NCI-H2081 (cell line): Measurements from ENCODE around the gene ASB15.

ENCODE experiments used
- DNase-seq, 2 experiments: peaks; one replicate each; lab custom pipeline; 2025; lab: John Stamatoyannopoulos, UW

The ASB15 gene

DNA sequence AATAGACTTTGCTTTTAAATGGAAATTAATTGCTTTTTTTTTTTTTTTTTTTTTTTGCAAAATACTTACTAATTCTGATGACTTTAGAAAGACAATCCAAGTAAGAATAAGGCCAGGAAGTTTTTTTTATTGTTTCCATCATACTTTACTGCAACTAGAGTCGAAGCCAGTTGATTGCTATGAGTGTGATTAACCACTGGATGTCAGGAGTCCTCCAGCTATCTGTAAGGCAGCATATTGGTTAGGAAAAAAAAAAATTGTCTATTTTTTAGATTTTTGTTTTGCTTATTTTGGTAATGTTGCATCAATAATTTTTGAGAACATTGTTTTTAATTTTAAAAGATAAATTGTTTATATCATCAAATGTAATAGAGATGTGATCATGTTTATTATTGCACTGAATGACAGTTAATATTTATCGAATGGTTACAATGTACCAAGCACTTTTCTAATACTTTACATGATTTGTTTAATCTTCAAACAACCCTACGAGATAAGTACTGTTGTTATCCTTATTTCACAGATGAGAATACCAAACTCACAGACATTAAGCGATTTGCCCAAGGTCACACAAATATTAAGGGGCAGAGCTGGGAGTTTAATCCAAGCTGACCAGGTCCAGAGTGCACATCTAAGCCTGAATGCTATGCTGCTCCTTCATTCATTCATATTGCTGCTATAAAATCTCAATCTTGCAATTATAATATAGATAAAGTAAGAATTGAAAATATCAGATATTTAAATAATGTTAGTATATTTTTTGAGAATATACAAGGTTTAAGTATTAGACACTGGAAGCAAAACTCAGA is 34.1 kb downstream of the ASB15 start:
- DNase-seq = peak in 1 of 2 experiments; percentile 48

DNA sequence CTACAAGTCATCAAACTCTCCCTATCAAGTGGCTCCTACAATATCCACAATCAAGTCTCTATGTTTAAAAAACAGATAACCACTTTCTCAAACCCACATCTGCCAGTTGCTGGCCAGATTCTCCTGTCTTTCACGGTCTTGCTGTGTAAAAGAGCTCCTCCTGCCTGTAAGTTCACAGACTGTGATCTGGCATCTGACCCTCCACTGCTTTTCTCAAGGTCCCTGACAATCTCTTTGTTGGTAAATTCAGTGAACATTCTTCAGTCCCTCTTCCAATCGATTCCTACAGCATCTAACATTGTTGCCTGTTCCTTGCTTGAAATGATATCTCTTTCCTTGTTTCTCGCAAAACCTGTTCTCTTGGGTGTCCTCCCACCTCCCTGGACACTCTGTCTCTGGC is 35.6 kb downstream of the ASB15 start:
- no peak for DNase-seq

DNA sequence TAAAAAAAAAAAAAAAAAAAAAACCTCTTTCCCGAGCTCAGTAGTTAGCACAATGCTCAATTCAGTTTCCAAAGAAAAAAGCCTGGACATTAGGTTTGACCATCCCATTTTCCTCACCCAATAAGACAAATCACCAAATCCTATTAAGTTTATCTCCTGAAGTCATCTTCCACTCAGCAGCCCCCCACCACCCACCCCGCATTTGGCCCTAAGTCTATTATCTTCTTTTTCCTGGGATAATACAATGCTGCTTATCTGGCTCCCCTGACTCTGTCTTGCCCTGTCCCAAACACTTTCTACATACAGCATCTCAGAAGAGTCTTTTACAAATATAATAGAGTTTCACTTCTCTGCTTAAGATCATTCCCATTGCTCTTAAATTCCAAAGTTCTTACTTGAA is 36.3 kb downstream of the ASB15 start:
- no peak for DNase-seq

DNA sequence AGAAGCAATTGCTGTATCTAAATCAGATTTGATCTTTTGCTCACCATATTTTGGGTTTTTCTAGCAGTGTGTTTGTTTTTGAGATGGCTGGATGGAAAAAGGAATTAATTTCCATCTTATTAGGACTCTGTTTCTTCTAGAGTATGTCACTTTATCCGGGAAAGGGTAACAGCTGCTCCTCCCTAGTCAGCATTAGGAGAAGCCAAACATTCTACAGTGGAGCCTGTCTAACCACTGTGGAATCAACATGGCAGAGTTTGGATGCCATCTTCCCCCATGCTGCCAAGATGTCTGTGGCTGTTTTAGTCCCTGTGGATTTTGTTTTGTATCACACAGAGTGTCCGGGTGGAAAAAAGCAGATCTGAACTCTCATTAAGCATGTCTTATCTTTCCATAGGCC is 38.0 kb downstream of the ASB15 start:
- DNase-seq = no peak

DNA sequence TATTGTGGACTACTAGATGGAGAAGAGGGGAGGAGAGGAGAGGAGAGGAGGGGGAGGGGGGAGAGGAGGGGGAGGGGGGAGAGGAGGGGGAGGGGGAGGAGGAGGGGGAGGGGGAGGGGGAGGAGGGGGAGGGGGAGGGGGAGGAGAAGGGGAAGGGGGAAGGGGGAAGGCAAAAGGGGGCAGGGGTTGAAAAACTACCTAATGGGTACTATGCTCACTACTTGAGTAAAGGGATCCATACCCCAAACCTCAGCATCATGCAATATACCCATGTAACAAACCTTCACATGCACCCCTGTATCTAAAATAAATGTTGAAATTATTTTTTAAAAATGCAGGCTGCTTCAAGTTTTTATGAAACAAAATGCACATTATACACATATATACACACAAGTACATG is 39.0 kb downstream of the ASB15 start:
- no peak for DNase-seq

DNA sequence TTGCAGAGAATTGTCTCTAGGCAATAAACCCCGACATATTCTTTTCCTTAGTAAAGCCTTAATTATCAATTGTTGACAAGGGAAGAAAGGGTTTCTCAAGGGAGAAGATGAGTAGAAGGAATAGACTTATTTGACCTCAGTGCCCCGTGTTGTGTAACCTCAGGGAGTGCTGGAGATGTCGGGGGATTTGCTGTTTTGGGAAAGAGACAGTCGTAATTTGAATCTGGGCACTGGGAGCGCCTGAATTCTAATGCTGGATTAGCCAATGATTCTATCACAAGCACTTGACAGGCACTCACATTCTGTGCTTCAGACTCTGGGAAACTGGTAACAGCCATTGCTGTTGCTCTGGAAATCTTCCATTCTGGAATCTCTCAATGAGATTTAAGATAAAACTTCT is 40.3 kb downstream of the ASB15 start:
- DNase-seq = no peak

DNA sequence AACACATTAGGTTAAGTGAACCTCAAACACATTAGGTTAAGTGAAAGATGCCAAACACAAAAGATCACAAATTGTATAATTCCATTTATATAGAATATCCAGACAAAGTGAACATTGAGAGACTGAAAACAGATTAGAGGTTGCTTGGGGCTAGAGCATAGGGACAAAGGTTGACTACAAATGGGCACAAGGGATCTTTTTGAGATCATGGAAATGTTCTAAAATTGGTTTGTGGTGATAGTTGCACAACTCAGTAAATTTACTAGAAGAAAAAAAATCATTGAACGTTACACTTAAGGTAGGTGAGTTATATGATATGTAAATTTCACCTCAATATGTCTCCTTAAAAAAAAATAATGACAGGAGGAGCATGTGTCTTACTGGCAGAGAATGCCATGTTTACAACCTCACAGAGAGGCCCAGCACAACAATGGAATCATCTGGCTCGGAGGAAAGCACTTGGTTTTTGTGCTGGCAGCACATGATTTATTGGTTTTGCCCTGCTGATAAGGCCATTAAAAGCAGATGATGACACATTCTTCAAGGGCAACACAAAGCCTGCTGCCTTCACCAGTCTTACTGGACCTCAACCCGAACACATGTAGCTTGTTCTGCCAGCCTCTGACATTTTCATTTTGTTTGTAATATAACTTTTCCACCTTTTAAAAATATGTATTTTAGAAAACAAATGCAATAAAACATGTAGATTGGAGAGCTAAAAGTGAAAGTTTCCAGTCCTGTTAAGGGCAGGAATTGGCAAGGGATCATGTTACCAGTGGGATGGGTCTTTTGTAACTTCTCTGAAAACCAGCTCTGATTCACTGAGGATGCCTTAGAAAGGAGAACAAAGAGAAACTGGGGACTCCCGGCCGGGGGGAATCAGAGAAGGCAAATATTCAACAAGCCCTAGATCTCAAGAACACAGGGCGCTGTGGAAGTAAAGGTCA is 42.1 kb downstream of the ASB15 start:
- DNase-seq = peak; percentile 12 to 70

DNA sequence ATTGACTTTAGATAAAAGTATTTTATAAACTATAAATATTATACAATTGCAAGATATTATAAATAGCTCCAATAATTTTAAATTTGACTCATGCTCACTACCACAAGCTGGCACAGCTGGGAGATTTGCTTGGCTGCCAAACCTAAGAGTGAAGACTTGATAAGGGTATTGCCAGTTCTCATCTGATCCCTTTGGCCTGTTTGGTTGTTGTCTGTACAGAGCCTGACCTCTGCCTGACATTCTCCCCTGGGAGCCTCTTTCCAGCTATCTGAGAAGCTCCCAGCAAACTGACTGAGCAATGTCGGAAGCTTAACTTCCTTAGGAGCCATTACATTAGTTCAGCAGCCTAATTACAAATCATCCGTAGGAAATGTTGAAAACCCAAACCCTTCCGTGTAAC is 43.9 kb downstream of the ASB15 start:
- DNase-seq = no peak

DNA sequence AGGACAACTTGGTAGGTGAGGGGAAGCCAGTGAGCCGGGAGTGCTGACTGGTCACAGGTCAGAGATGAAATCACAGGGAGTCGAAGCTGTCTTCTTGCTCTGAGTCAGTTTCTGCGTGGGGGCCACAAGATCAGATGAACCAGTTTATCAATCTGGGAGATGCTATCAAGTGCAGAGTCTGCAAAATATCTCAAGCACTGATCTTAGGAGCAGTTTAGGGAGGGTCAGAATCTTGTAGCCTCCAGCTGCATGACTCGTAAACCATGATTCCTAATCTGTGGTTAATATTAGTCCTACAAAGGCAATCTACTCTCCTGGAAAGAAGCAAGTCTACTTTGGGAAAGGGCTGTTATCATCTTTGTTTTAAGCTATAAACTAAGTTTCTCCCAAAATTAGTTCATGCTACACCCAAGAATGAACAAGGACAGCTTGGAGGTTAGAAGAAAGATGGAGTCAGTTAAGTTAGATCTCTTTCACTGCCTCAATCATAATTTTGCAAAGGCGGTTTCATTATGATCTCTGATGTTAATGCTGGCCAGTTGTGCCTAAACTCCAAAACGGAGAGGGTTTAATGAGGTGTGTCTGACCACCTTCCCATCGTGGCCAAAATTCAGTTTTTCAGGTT is 45.6 kb downstream of the ASB15 start:
- DNase-seq = no peak

DNA sequence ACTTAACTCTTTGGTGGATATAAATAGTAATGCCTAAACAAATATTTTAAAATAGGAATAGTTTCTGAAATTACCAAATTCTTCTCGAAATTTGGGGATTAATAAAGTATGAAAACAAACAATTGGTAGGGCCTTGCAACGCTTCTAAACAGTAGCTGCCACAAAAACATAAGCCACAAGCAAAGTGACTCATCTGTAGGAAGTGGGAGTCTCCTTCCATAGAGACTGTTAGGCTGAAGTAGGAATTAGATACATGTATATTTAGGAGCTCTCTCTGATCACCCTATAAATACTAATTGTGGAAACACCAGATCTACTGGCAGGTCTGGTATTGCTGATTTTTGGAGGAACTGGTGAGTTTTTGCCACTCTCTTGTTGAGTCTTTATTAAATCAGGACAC is 48.3 kb downstream of the ASB15 start:
- DNase-seq = no peak

DNA sequence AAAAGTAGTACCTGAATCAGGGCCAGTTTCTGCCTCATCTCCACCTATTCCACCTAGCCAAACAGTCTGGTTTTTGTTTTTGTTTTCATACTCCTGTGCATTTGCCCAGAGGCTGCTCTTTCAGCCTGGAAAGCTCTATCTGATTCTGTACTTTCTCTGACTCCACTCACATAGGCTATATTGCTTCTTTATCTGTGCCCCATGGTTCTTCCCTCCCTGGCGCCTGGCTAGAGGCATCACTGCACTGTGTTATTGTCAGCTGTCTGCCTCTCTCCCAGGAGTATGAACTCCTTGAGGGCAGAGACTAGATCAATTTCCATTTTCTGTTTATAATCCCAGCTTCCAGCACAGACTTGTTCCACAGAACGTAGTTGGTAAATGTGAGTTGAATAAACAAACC is 49.0 kb downstream of the ASB15 start:
- no peak for DNase-seq

DNA sequence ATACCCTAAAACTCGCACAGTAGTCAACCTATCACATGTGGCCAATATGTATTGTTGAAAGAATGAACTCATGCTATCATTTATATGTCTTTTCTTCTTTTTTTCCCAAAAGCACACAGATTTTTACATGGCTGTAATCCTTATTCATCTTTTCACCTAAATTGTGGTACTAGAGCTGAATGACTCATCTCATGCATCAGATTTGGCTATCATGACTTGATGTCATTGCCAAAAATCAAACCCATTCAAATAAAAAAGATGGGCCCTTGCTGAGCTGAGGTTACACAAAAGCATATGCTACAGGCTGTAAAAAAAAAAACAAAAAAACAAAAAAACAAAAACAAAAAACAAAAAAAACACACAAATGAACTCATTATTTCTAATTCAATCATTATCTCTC is 50.8 kb downstream of the ASB15 start:
- DNase-seq = no peak

DNA sequence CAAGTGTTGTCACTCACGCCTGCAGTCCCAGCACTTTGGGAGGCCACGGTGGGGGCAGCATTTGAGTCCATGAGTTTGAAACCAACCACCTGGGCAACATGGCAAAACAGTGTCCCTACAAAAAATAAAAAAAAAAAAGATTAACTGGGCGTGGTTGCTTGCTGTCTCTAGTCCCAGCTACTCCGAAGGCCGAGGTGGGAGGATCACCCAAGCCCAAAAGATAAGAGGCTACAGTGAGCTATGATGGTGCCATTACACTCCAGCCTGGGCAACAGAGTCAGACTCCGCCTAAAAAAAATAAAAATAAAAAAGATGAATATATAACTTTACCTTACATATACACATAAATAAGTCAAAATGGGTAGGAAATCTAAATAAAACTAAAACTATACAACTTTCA is 51.5 kb downstream of the ASB15 start:
- DNase-seq = no peak

DNA sequence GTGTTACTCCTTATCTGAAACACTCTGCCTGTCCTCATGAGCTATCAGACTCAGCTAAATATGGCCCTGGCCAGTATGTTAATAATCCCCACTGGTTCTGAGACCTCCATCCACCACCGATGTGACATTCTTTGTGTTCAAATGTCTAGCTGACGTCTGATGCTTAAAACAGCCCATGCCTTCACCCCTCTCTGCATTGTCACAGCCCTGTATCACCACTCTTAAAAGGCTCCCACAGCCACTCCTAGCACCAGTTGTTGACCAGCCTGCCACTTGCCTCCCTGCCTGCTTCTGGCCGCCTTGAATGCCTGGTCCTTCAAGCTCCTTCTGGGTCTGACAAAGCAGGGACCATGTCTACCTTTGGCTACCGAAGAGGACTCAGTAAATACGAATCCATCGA is 54.0 kb downstream of the ASB15 start, which contains the start of gene LMOD2:
Gene LMOD2, plus strand, starts transcription at position 253 of the 400 bp plus-strand sequence. Its CDS starts 98 bp downstream, at position 351.
- no peak for DNase-seq

DNA sequence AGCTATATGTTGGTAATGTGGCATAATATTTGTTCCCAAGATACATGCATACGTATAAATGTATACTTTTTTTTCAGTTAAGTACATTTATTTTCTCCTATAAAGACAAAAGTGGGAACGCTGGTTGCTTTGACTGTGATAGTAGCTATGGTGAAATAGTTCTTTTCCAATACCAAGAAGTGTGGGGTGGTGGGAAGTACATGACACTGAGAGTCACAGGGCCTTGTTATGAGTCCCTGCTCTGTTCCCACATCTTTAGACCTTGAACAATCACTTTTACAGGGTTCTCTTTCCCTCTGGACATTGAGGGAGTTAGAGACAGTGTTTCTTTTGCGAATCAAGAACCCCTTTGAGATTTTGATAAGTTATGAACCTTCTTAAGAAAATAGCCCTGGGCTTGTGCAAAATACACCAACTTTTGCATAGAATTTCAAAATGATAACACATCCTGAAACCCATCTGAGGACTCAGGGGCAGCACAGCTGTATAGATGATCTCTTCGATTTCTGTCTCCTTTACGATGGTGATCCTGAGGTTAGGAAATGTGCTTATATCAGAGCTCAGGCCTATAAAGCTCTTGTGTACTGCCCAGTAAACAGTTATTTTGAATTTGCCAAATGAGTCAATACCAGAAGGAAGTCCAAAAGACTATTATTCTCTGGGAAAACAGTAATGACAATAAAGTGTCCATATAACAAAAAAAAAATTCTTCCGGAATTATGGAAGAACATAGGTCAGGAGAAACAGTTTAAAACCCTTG is 55.1 kb downstream of the ASB15 start:
- DNase-seq = no peak

DNA sequence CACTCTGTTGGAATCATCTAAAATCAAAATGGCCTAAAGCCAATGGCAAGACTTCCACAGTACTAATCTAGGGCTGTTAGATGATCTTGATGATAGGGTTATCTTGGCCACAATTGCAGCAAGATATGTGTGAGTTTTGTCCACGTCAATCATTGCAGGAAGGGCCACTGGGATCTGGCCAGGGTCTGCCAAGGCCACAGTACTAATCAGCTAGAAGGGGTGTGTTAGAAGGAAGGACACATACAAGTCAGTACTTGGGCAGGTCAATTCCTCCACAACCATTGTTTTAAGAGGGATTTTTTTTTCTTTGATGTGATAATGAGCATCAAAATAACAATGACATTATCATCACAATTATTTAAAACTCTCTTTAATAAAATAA is 55.7 kb downstream of the ASB15 start:
- no peak for DNase-seq

DNA sequence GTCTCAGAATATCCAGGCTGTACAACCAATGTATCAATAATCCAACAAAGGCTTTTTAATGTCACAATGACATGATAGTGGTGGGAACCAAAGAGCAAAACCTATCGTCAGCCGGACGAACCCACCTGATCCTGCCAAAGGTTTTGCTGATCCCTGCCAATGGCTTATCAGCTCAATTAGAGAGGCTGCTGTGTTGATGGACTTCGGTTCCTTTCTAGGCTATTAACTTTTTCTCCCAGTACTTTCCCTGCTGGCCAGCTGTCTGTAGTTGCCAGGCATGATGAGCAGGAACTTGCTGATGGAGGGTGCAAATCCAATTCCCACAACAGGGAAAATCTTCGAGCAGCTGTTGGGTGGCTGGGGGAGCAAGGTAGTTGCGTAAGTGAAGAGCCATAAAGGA is 56.4 kb downstream of the ASB15 start:
- DNase-seq = no peak

DNA sequence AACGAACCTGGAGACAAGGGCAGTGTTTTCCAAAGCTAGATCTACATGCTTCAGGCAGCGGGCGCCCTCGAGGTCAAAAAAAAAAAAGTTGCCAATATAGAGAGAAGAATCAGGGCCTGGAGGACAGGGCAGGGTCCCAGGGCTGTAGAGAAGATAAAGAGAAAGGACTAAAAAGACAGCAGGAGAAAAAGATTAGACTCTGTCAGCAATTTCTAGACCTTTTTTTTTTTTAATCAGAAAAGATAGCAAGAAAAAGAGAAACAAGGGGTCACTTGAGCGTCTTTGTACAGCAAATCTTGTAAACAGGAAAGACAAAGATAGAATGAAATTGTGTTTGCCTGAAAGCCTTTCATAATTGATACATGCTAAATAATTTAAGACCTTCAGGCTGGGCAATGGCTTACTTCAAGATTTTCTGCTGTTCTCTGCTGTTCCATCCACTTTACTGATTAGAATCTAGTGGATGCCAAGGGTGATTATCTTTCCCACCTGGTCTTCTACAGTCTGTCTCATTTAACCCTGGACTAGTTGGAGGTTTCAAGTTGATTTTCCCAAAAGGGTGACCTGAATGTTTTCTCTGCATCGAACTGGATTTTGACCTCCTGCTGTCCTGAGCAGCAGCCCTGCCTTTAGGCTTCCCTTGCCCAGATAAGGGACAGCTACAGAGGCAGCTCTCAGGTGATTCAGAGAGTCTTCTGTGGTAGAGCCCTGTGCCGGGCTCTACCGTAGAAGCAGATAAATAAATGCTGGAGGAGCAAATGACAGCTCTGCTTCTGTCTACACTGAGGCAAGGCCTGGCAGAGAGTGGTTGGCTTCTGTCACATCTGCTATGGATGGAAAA is 59.1 kb downstream of the ASB15 start:
- DNase-seq = no peak

DNA sequence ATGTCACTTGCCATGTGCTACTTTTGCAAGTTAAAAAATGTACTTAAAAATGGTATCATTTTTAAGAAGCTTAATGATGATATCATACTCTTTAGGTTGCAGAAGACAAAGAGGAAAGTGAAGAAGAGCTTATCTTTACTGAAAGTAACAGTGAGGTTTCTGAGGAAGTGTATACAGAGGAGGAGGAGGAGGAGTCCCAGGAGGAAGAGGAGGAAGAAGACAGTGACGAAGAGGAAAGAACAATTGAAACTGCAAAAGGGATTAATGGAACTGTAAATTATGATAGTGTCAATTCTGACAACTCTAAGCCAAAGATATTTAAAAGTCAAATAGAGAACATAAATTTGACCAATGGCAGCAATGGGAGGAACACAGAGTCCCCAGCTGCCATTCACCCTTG is 60.1 kb downstream of the ASB15 start:
- no peak for DNase-seq

DNA sequence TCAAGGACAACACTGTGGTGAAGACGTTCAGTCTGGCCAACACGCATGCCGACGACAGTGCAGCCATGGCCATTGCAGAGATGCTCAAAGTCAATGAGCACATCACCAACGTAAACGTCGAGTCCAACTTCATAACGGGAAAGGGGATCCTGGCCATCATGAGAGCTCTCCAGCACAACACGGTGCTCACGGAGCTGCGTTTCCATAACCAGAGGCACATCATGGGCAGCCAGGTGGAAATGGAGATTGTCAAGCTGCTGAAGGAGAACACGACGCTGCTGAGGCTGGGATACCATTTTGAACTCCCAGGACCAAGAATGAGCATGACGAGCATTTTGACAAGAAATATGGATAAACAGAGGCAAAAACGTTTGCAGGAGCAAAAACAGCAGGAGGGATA is 60.7 kb downstream of the ASB15 start:
- no peak for DNase-seq

DNA sequence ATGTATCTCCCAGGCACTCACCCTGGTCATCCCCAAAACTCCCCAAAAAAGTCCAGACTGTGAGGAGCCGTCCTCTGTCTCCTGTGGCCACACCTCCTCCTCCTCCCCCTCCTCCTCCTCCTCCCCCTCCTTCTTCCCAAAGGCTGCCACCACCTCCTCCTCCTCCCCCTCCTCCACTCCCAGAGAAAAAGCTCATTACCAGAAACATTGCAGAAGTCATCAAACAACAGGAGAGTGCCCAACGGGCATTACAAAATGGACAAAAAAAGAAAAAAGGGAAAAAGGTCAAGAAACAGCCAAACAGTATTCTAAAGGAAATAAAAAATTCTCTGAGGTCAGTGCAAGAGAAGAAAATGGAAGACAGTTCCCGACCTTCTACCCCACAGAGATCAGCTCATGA is 61.1 kb downstream of the ASB15 start:
- DNase-seq = no peak
